NT2/D1 (cell line): ENCODE data around the gene XG.
"Not testable (repeated sequence)": the region's sequence is repeated elsewhere in the genome, so short reads cannot be mapped to it uniquely, and the experiment has no call there.

Source experiments
- SUZ12 ChIP-seq: IDR thresholded peaks from 2 replicates; pipeline ENCODE4 v1.6.1; 2011; ENCODE audit not compliant: insufficient read length, insufficient read depth; ENCODE audit errors: extremely low read depth
- YY1 ChIP-seq: IDR thresholded peaks from 2 replicates; pipeline ENCODE4 v1.6.1; 2011; ENCODE audit not compliant: insufficient read length, insufficient read depth
- ZNF274 ChIP-seq: IDR thresholded peaks from 2 replicates; pipeline ENCODE4 v1.6.1; 2011; ENCODE audit warnings: mild to moderate bottlenecking, low read depth, low read length

DNA sequence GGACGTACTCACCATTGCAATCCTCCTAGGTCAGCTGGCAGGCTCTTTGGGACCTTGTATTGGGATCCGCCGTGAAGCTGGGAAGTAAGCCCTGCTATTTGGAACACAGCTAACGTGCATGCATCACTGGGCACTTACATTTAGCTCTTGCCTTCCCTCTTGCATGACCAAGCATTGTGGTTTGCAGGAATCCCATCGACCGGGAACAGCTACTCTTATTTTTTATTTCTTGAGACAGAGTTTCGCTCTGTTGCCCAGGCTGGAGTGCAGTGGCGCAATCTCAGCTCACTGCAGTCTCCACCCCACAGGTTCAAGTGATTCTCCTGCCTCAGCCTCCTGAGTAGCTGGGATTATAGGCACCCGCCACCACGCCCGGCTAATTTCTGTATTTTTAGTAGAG lies 24.6 kb upstream of the XG start:
- TF ChIP-seq YY1, ZNF274, SUZ12: not testable (repeated sequence)
